Gastroesophageal sphincter (tissue), 4 donors: ENCODE measurements around the gene TMCC1. TPM values are rescaled to one million over a fixed set of nuclear protein-coding genes. Genes with fewer than 3 reads are reported as not detected.
A peak's percentile ranks its signal among the peaks of the same experiment; 100 is the strongest.

Experiments used
- ATAC-seq: fragments of 150-250 bp; one replicate; pipeline ENCODE4 v1.9.1; 2016; ENCODE audit warnings: mild to moderate bottlenecking, moderate library complexity
- H3K27ac ChIP-seq, 4 donors: fragments of 200-600 bp; sonication (generic) in 3 of 4; 1 replicate in 3 of 4; 2 replicates in 1 of 4; pipeline ENCODE4 v1.5.1; 2016 to 2019
- H3K27me3 ChIP-seq: fragments of 200-600 bp; sonication (generic); one replicate; pipeline ENCODE4 v1.5.1; 2019
- H3K36me3 ChIP-seq, 2 donors: fragments of 200-600 bp; sonication (generic); one replicate each; pipeline ENCODE4 v1.5.1; 2019; ENCODE audit warnings: control low read depth in 1 of 2
- H3K4me1 ChIP-seq, 3 donors: fragments of 200-600 bp; sonication (generic); 1 replicate in 2 of 3; 2 replicates in 1 of 3; pipeline ENCODE4 v1.5.1; 2016 to 2019; ENCODE audit warnings: control low read depth in 2 of 3
- H3K4me3 ChIP-seq, 2 donors: fragments of 200-600 bp; sonication (generic); one replicate each; pipeline ENCODE4 v1.5.1; 2019; ENCODE audit warnings: mild to moderate bottlenecking in 1 of 2, moderate library complexity in 1 of 2
- H3K9me3 ChIP-seq, 3 donors: fragments of 200-600 bp; sonication (generic); one replicate each; pipeline ENCODE4 v1.5.1; 2017 to 2019; ENCODE audit warnings: control low read depth in 2 of 3
- EP300 ChIP-seq: sonication (generic); formaldehyde crosslinking; IDR thresholded peaks from one replicate; pipeline ENCODE4 v1.6.1; 2017; ENCODE audit warnings: antibody characterized with exemption, mild to moderate bottlenecking
- POLR2A ChIP-seq, 2 donors: fragments of 450-650 bp; IDR thresholded peaks; one replicate each; pipeline ENCODE4 v1.6.1; 2017; ENCODE audit warnings: antibody characterized with exemption in 2 of 2, mild to moderate bottlenecking in 2 of 2, moderate library complexity in 1 of 2
- POLR2AphosphoS5 ChIP-seq: sonication (generic); formaldehyde crosslinking; IDR thresholded peaks from one replicate; pipeline ENCODE4 v1.6.1; 2017; ENCODE audit warnings: antibody characterized with exemption
- WGBS, 2 donors: methylation state at CpG; one replicate each; pipeline ENCODE4 v1.1.5; 2018; ENCODE audit warnings: low coverage in 1 of 2; 5-methylcytosine and 5-hydroxymethylcytosine counted together
- total RNA-seq, 4 donors: library from RNA; depleted of rRNA; stranded (reverse); fragments of >200 nt; gene quantifications; one replicate each; pipeline ENCODE4 v1.1.0, GENCODE V29; 2016
- TF ChIP-seq, protein P1 (sequence below), 4 experiments: fragments of 200-600 bp in 2 of 4; fragments of 450-650 bp in 2 of 4; sonication (generic) in 1 of 4; IDR thresholded peaks; one replicate each; pipeline ENCODE4 v1.5.1; 2017 to 2019; ENCODE audit warnings: antibody characterized with exemption in 4 of 4, mild to moderate bottlenecking in 2 of 4, moderate library complexity in 2 of 4

Gene TMCC1
- total RNA-seq, result 10 to 100 TPM; 20.3 to 32.7 (median 28.1) TPM

DNA sequence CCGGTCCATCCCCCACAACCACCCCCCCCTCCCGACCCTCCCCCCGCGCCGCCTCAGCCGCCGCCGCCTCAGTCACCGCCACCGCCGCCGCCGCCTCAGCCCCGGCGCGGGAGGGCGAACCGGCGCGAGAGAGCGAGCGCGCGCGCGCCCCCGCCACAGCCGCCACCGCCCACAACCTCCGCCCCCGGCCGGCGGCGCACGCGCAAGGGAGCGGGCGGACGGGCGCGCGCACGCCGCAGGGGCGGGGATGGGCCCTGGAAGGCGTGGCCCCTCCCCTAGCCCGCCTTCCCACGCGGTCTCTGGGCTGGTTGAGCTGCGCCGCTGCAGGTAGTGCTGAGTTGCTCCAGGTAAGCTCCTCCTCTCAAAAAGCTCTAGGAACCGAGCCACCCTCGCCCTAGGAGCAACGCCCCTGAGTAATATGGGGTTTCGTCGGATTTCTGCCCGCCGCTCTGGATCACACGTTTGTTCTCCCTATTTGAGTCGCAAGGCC, at the start of gene TMCC1:
TMCC1 (minus strand) TSS at position 131 of the 490 bp plus-strand sequence.
- Histone ChIP-seq H3K36me3 (no peaks in the 10 kb centered on the region), H3K4me3 (peak within 1 kb of the TSS; percentile 79 to 82), H3K9me3 (no peaks in the 10 kb centered on the region), H3K4me1 (peaks cover 0 to 54% (median 4%) of the 10 kb centered on the region in 3 donors), H3K27ac (peak within 1 kb of the TSS; percentile 90 to 98 (median 94)), H3K27me3 (no peaks in the 10 kb centered on the region)
- TF ChIP-seq, protein P1, sequence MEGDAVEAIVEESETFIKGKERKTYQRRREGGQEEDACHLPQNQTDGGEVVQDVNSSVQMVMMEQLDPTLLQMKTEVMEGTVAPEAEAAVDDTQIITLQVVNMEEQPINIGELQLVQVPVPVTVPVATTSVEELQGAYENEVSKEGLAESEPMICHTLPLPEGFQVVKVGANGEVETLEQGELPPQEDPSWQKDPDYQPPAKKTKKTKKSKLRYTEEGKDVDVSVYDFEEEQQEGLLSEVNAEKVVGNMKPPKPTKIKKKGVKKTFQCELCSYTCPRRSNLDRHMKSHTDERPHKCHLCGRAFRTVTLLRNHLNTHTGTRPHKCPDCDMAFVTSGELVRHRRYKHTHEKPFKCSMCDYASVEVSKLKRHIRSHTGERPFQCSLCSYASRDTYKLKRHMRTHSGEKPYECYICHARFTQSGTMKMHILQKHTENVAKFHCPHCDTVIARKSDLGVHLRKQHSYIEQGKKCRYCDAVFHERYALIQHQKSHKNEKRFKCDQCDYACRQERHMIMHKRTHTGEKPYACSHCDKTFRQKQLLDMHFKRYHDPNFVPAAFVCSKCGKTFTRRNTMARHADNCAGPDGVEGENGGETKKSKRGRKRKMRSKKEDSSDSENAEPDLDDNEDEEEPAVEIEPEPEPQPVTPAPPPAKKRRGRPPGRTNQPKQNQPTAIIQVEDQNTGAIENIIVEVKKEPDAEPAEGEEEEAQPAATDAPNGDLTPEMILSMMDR (IDR thresholded peaks at IDR 0.05), result no peak
- no peak for TF ChIP-seq EP300
- peak; percentile 96 for ATAC-seq
- 0% methylated on average over 1 to 5 of the region's 60 CpGs for WGBS, 2 donors

DNA sequence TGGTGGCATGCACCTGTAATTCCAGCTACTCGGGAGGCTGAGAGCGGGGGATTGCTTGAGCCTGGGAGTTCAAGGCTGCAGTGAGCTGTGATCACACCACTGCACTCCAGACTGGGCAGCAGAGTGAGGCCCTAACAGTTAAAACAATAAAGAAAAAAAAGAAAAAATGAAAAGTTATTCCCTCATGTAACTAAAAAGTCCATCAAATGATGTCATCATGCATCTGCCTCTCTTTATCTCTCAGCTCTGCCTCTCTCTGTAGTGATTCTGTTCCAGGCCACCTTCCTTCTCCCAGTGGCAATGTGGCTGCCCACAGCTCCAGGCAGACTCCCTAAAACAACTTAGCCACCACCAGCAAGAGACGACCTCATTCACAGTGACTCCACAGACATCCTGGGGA, 49.5 kb upstream of the TMCC1 start:
- no peak for ATAC-seq
- Histone ChIP-seq H3K27ac (no peak overlapping the region), H3K27me3 (peaks cover 17% of the 10 kb centered on the region), H3K9me3 (peaks cover 0 to 10% (median 0%) of the 10 kb centered on the region in 3 donors), H3K36me3 (no peaks in the 10 kb centered on the region), H3K4me3 (no peak overlapping the region), H3K4me1 (no peaks in the 10 kb centered on the region)
- TF ChIP-seq POLR2A (IDR thresholded peaks at IDR 0.05) (no peak), POLR2AphosphoS5 (no peak), EP300 (no peak)
- TF ChIP-seq, protein P1 (IDR thresholded peaks at IDR 0.05), result no peak
- 83% methylated on average over 3 of the region's 3 CpGs for WGBS, 2 donors

GRCh38 chr3:129942296-129942695, 48.8 kb upstream of the TMCC1 start:
- TF ChIP-seq EP300, result no peak
- TF ChIP-seq POLR2AphosphoS5, result no peak
- TF ChIP-seq, protein P1 (IDR thresholded peaks at IDR 0.05), result peak in 3 of 4 experiments; percentile 54 to 77 (median 68)
- TF ChIP-seq POLR2A (IDR thresholded peaks at IDR 0.05), result no peak
- Histone ChIP-seq H3K27ac (no peak overlapping the region), H3K27me3 (peaks cover 15% of the 10 kb centered on the region), H3K36me3 (no peaks in the 10 kb centered on the region), H3K4me3 (no peak overlapping the region), H3K4me1 (no peaks in the 10 kb centered on the region), H3K9me3 (peaks cover 0 to 6% (median 0%) of the 10 kb centered on the region in 3 donors)
- ATAC-seq, result peak; percentile 69
- 14 to 30% methylated on average over 3 to 7 of the region's 7 CpGs for WGBS, 2 donors

GRCh38 chr3:129940086-129940485, 46.6 kb upstream of the TMCC1 start:
- Histone ChIP-seq H3K27me3 (no peaks in the 10 kb centered on the region), H3K4me1 (no peaks in the 10 kb centered on the region), H3K4me3 (no peak overlapping the region), H3K27ac (no peak overlapping the region), H3K9me3 (no peaks in the 10 kb centered on the region), H3K36me3 (no peaks in the 10 kb centered on the region)
- TF ChIP-seq POLR2AphosphoS5 (no peak), POLR2A (IDR thresholded peaks at IDR 0.05) (no peak), EP300 (no peak)
- TF ChIP-seq, protein P1 (IDR thresholded peaks at IDR 0.05), result no peak
- WGBS, 2 donors, result 100% methylated on average over 1 of the region's 3 CpGs
- no peak for ATAC-seq

- Histone ChIP-seq H3K9me3 (no peaks in the 10 kb centered on the region), H3K27me3 (peaks cover 5% of the 10 kb centered on the region), H3K36me3 (no peaks in the 10 kb centered on the region), H3K4me1 (peaks cover 0 to 5% (median 0%) of the 10 kb centered on the region in 3 donors), H3K4me3 (no peak overlapping the region), H3K27ac (no peak overlapping the region)
- no peak for ATAC-seq
- WGBS, 2 donors, result 59 to 76% methylated on average over 7 of the region's 8 CpGs
- TF ChIP-seq, protein P1 (IDR thresholded peaks at IDR 0.05), result peak in 1 of 4 experiments; percentile 18
- TF ChIP-seq POLR2AphosphoS5 (no peak), EP300 (no peak), POLR2A (IDR thresholded peaks at IDR 0.05) (no peak)
These were observed 44.8 kb upstream of the TMCC1 start for GRCh38 chr3:129938140-129938930.
